H1 (cell line): ENCODE results near the gene LRRC3C.

Source experiments
- BACH1 ChIP-seq: IDR thresholded peaks from 2 replicates; pipeline ENCODE4 v1.6.1; 2012; ENCODE audit warnings: low read length, improper control_type of control experiment
- CHD1 ChIP-seq: IDR thresholded peaks from 2 replicates; pipeline ENCODE4 v1.6.1; 2012; ENCODE audit warnings: low read depth, low read length, improper control_type of control experiment
- CHD2 ChIP-seq: IDR thresholded peaks from 2 replicates; pipeline ENCODE4 v1.6.1; 2012; ENCODE audit warnings: low read length, improper control_type of control experiment
- CTCF ChIP-seq, 3 experiments: IDR thresholded peaks; 1 replicate in 2 of 3; 2 replicates in 1 of 3; pipeline versions ENCODE4 v1.5.1 to v1.6.1; 2011; ENCODE audit warnings: low read length in 3 of 3, mild to moderate bottlenecking in 3 of 3, inconsistent platforms in 2 of 3, low read depth in 1 of 3, moderate library complexity in 1 of 3; ENCODE audit not compliant: insufficient read depth in 1 of 3; ENCODE audit errors: control extremely low read depth in 1 of 3
- E2F6 ChIP-seq: IDR thresholded peaks from 2 replicates; pipeline ENCODE4 v1.6.1; 2012; ENCODE audit warnings: inconsistent platforms
- FOSL1 ChIP-seq: IDR thresholded peaks from 2 replicates; pipeline ENCODE4 v1.6.1; 2011; ENCODE audit warnings: mild to moderate bottlenecking, low read depth, low read length, moderate library complexity; ENCODE audit not compliant: insufficient read depth
- KDM1A ChIP-seq: fragments of 200-600, 300-600 bp; sonication (generic); IDR thresholded peaks from 2 replicates; pipeline ENCODE4 v1.7.1; 2016; ENCODE audit warnings: mild to moderate bottlenecking, low read length, borderline replicate concordance
- MAFK ChIP-seq: IDR thresholded peaks from 2 replicates; pipeline ENCODE4 v1.6.1; 2012; ENCODE audit warnings: low read depth, mild to moderate bottlenecking, improper control_type of control experiment, low read length
- POLR2A ChIP-seq, 2 experiments: IDR thresholded peaks; 1 replicate in 1 of 2; 2 replicates in 1 of 2; pipeline ENCODE4 v1.6.1; 2011; ENCODE audit warnings: low read depth in 2 of 2, low read length in 2 of 2, mild to moderate bottlenecking in 2 of 2; ENCODE audit errors: control extremely low read depth in 1 of 2
- POLR2AphosphoS5 ChIP-seq: IDR thresholded peaks from 2 replicates; pipeline ENCODE4 v1.6.1; 2011; ENCODE audit warnings: low read depth, low read length
- USF2 ChIP-seq: IDR thresholded peaks from 2 replicates; pipeline ENCODE4 v1.6.1; 2011; ENCODE audit warnings: low read length, improper control_type of control experiment
- YY1 ChIP-seq: IDR thresholded peaks from 2 replicates; pipeline ENCODE4 v1.6.1; 2011; ENCODE audit warnings: low read depth, mild to moderate bottlenecking, low read length

- TF ChIP-seq FOSL1 (no peak), CHD2 (no peak), CTCF (IDR thresholded peaks at IDR 0.05; ENCODE audit: control extremely low read depth in 1 of 3, insufficient read depth in 1 of 3, low read depth in 1 of 3, low read length in 3 of 3) (no peak), CHD1 (no peak), BACH1 (no peak), MAFK (no peak), E2F6 (no peak), USF2 (no peak), YY1 (no peak), POLR2AphosphoS5 (no peak), KDM1A (no peak), POLR2A (IDR thresholded peaks at IDR 0.05; ENCODE audit: control extremely low read depth in 1 of 2, low read depth in 2 of 2, low read length in 2 of 2) (no peak)
Observed at GRCh38 chr17:39889200-39889599, 38.3 kb upstream of the LRRC3C start.
